Heart left ventricle (tissue), 16 donors: Measurements from ENCODE around the gene CD74. TPM values are rescaled to one million over a fixed set of nuclear protein-coding genes. Genes with fewer than 3 reads are reported as not detected.

Source experiments
- ATAC-seq, 4 donors: fragments of 200-7000 bp; cut with Tn5 transposase; one replicate each; pipeline ENCODE4 v1.9.1; 2020 to 2022; ENCODE audit warnings: moderate library complexity in 4 of 4, mild to moderate bottlenecking in 3 of 4, moderate number of reproducible peaks in 1 of 4
- DNase-seq, 5 donors: peaks; one replicate each; pipeline ENCODE4 v3.0.0-alpha.2; 2020
- H3K27ac ChIP-seq, 12 donors: fragments of 200-600 bp; sonication (generic) in 4 of 12; one replicate each; pipeline versions ENCODE4 v1.5.0 to v1.8.0; 2016 to 2022; ENCODE audit warnings: mild to moderate bottlenecking in 2 of 12
- H3K27me3 ChIP-seq, 9 donors: fragments of 200-600 bp; sonication (generic) in 2 of 9; one replicate each; pipeline versions ENCODE4 v1.5.1 to v1.8.0; 2016 to 2022; ENCODE audit warnings: mild to moderate bottlenecking in 3 of 9
- H3K36me3 ChIP-seq, 9 donors: fragments of 200-600 bp; sonication (generic) in 2 of 9; one replicate each; pipeline versions ENCODE4 v1.5.0 to v1.8.0; 2018 to 2022; ENCODE audit warnings: mild to moderate bottlenecking in 2 of 9
- H3K4me1 ChIP-seq, 12 donors: fragments of 200-600 bp; sonication (generic) in 4 of 12; one replicate each; pipeline versions ENCODE4 v1.5.0 to v1.8.0; 2016 to 2022; ENCODE audit warnings: mild to moderate bottlenecking in 3 of 12
- H3K4me3 ChIP-seq, 12 donors: fragments of 200-600 bp; sonication (generic) in 4 of 12; one replicate each; pipeline versions ENCODE4 v1.5.0 to v1.8.0; 2017 to 2022; ENCODE audit warnings: mild to moderate bottlenecking in 9 of 12, moderate library complexity in 4 of 12
- H3K9me3 ChIP-seq, 12 donors: fragments of 200-600 bp; sonication (generic) in 4 of 12; one replicate each; pipeline versions ENCODE4 v1.5.0 to v1.8.0; 2016 to 2022; ENCODE audit warnings: mild to moderate bottlenecking in 1 of 12
- POLR2A ChIP-seq, 2 donors: fragments of 450-650 bp; IDR thresholded peaks; one replicate each; pipeline ENCODE4 v1.6.1; 2017; ENCODE audit warnings: antibody characterized with exemption in 2 of 2, mild to moderate bottlenecking in 2 of 2, moderate library complexity in 2 of 2
- WGBS, 4 donors: extraction: QIAGEN DNeasy Blood & Tissue Kit in 2 of 4; methylation state at CpG; one replicate each; pipeline versions ENCODE4 v1.1.5 to v1.1.7; 2013 to 2018; 5-methylcytosine and 5-hydroxymethylcytosine counted together
- intact Hi-C, 10 donors: fragments of 100-400 bp; cut with DNase I; formaldehyde crosslinking; loops; one replicate each; pipeline versions ENCODE4 v1.11.1 to v1.14.2; 2022
- polyA plus RNA-seq, 2 donors: library from polyadenylated mRNA; stranded (reverse); fragments of 200-250 nt; gene quantifications; one replicate each; pipeline ENCODE4 v1.2.3, GENCODE V29; 2013
- total RNA-seq, 9 donors: library from RNA; depleted of rRNA in 2 of 9; stranded (reverse); fragments of >200 nt in 2 of 9; fragmentation: NEBNext Ultra II Directional in 3 of 9; extraction: Animal tissue kit (Norgen Biotek cat#: 25700) in 3 of 9; gene quantifications; one replicate each; pipeline versions ENCODE4 v1.1.0 to v1.2.4, GENCODE V29; 2016 to 2023
- TF ChIP-seq, protein P1 (sequence below), 12 donors: fragments of 200-600 bp; sonication (generic) in 4 of 12; IDR thresholded peaks; one replicate each; pipeline versions ENCODE4 v1.5.0 to v1.8.0; 2018 to 2022; ENCODE audit warnings: antibody characterized with exemption in 12 of 12, mild to moderate bottlenecking in 5 of 12
- donor health status: ischemic (EF 13 %, LVEDD 7.1; RV severe dilation, severe dysfunction).
- donor health status: healthy with polysubstance abuse.
- donor health status: DM: no; HTN: yes; CAD: no.
- donor health status: DM: no; HTN: no; CAD: no.
- donor health status: ischemic (EF 25% LVEDD 6.9; RV normal size, moderate dysfunction).
- donor health status: ischemic (EF 25% LVEDD 5.7; RV mildly dilated, moderate dysfunction).
- donor health status: healthy.
- donor health status: DM: yes; HTN: yes; CAD: no.
- donor health status: ischemic (EF 35%, LVEDD 5.7; RV mildly dilated, moderate dysfunction).
- donor health status: nonischemic (EF 11% LVEDD 7.7; RV severe dilation, severe dysfunction).
- donor health status: DM: yes; HTN: yes; CAD: no.
- donor health status: PGD.
- donor health status: ischemic (EF 29% LVEDD 5.4; RV normal size, mild dysfunction).
- donor health status: nonischemic (EF 23%, LVEDD 6.1; RV moderate dilation, normal function).

CD74 gene
- total and polyA plus RNA-seq, 11 donors = 139 to 2,756 (median 290) TPM

DNA sequence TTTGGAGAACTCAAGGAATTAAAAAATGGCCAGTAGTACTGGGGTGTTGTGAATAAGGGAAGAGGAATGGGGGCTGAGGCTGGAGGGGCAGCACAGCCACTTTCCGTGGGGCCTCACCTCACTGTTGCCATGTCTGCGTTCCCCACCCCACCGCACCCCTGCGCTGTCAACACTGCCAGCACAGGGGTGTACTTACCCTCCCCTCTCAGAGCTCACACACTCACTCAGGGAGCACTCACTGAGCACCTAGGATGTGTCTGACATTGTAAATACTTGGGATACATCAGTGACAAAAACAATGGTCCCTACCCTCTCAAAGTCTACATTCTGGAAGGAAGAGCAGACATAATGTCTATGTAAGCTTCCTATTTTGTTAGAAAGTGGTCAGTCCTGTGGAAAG lies 40.2 kb upstream of the CD74 start:
- H3K9me3 ChIP-seq = no peaks in the 10 kb centered on the region
- no peak overlapping the region for H3K4me3 ChIP-seq
- no peak overlapping the region for H3K27ac ChIP-seq
- intact Hi-C loops = loop anchor here in 3 of 10 donors (5.0 to 10.0 kb wide), 3 partner anchors 34 to 392 kb away; partner anchors contain the start of gene IRGM (in 2 of the 3)
- peaks cover 0 to 3% (median 0%) of the 10 kb centered on the region in 9 donors for H3K36me3 ChIP-seq
- DNase-seq = no peak
- TF ChIP-seq, protein P1, sequence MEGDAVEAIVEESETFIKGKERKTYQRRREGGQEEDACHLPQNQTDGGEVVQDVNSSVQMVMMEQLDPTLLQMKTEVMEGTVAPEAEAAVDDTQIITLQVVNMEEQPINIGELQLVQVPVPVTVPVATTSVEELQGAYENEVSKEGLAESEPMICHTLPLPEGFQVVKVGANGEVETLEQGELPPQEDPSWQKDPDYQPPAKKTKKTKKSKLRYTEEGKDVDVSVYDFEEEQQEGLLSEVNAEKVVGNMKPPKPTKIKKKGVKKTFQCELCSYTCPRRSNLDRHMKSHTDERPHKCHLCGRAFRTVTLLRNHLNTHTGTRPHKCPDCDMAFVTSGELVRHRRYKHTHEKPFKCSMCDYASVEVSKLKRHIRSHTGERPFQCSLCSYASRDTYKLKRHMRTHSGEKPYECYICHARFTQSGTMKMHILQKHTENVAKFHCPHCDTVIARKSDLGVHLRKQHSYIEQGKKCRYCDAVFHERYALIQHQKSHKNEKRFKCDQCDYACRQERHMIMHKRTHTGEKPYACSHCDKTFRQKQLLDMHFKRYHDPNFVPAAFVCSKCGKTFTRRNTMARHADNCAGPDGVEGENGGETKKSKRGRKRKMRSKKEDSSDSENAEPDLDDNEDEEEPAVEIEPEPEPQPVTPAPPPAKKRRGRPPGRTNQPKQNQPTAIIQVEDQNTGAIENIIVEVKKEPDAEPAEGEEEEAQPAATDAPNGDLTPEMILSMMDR (IDR thresholded peaks at IDR 0.05) = no peak
- no peak for TF ChIP-seq POLR2A (IDR thresholded peaks at IDR 0.05)
- ATAC-seq = no peak
- WGBS, 4 donors = 85 to 93% (median 92%) methylated on average over 4 of the region's 4 CpGs
- H3K4me1 ChIP-seq = peaks cover 0 to 31% (median 9%) of the 10 kb centered on the region in 12 donors
- no peaks in the 10 kb centered on the region for H3K27me3 ChIP-seq

- Histone ChIP-seq H3K36me3 (peaks cover 2 to 16% (median 13%) of the 10 kb centered on the region in 9 donors), H3K4me3 (no peak overlapping the region), H3K27me3 (no peaks in the 10 kb centered on the region), H3K27ac (no peak overlapping the region), H3K4me1 (peaks cover 0 to 36% (median 16%) of the 10 kb centered on the region in 12 donors), H3K9me3 (no peaks in the 10 kb centered on the region)
- DNase-seq = no peak
- intact Hi-C loops = loop anchor here in 3 of 10 donors (5.0 to 10.0 kb wide), 3 partner anchors 36 to 393 kb away; partner anchors contain the start of gene IRGM (in 2 of the 3)
- TF ChIP-seq POLR2A (IDR thresholded peaks at IDR 0.05) = no peak
- TF ChIP-seq, protein P1 (IDR thresholded peaks at IDR 0.05) = no peak
- 85 to 100% (median 98%) methylated on average over 1 of the region's 1 CpG for WGBS, 4 donors
- ATAC-seq = no peak
Observed at GRCh38 chr5:150451594-150451993, 38.9 kb upstream of the CD74 start.

- Histone ChIP-seq H3K27ac (peak within 1 kb of the TSS; percentile 89 to 99 (median 96)), H3K4me3 (peak within 1 kb of the TSS; percentile 75 to 90 (median 83)), H3K9me3 (no peaks in the 10 kb centered on the region), H3K27me3 (no peaks in the 10 kb centered on the region), H3K36me3 (peaks cover 2 to 35% (median 32%) of the 10 kb centered on the region in 9 donors), H3K4me1 (peaks cover 0 to 37% (median 16%) of the 10 kb centered on the region in 12 donors)
- WGBS, 4 donors = 3 to 5% (median 4%) methylated on average over 41 to 58 of the region's 58 CpGs
- intact Hi-C loops = loop anchor here in 4 of 10 donors (5.0 to 10.0 kb wide), 4 partner anchors 38 to 395 kb away; partner anchors contain the start of gene IRGM (in 2 of the 4)
- ATAC-seq (peak; percentile 96 to 98 (median 97)), DNase-seq (peak; percentile 93 to 96 (median 95))
- TF ChIP-seq POLR2A (IDR thresholded peaks at IDR 0.05) = peak in 1 of 2 donors; percentile 84
- TF ChIP-seq, protein P1 (IDR thresholded peaks at IDR 0.05) = peak; percentile 79 to 99 (median 94)
Observed at GRCh38 chr5:150449517-150450339, 37.0 kb upstream of the CD74 start, which contains the start of gene RPS14. Gene RPS14, minus strand, starts transcription at chr5:150449739. Its CDS starts 2,006 bp downstream, at chr5:150447733.
